Cerebellar cortex (tissue), 1 donor: ENCODE measurements around the gene RBP3.
"Not testable (repeated sequence)": the region's sequence is repeated elsewhere in the genome, so short reads cannot be mapped to it uniquely, and the experiment has no call there.

Experiments
- DNase-seq: peaks from one replicate; pipeline ENCODE4 v3.0.0-alpha.2; 2015; ENCODE audit warnings: low spot score

RBP3 gene

DNA sequence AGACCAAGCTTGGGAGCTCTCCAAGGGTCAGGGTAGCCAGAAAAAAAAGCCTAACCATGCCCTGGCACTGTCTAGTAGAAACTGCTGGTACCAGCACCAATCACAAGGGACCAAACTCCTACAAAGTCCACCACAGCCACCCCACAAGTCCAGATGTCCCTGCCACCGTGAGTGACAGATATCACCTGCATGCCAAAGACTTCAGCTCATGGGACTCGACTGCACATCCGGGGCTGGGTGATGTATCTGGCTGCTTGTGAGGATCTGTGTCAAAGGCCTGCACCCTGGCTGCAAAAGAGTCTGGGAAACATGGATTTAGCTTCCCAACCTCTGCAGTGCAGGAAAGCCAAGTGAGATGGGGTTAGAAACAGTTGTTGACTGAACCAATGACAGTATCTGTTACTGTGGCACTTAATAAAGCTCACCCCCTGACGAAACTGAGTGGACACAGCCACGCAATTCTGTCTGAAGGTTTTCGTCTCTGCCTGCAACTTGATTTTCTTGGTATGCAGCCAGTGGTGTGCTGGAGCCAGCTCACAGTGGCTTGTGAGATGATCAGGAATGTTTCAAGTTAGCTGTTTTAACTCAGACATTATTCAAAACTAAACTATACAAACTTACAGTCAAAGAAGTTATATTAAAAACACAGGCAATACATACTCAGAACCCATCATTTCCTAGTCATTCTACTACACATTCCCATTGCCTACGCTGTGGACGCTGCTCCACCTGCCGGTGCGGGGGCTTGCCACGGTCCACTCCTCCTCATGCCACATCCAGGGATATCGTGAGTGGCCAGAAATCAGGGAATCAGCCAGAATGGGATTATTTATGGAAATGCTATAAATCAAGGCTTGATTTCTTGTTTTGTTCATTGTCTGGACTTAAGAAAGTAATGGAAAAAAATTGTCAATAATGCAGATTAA is 26.7 kb downstream of the RBP3 start:
- no peak for DNase-seq

DNA sequence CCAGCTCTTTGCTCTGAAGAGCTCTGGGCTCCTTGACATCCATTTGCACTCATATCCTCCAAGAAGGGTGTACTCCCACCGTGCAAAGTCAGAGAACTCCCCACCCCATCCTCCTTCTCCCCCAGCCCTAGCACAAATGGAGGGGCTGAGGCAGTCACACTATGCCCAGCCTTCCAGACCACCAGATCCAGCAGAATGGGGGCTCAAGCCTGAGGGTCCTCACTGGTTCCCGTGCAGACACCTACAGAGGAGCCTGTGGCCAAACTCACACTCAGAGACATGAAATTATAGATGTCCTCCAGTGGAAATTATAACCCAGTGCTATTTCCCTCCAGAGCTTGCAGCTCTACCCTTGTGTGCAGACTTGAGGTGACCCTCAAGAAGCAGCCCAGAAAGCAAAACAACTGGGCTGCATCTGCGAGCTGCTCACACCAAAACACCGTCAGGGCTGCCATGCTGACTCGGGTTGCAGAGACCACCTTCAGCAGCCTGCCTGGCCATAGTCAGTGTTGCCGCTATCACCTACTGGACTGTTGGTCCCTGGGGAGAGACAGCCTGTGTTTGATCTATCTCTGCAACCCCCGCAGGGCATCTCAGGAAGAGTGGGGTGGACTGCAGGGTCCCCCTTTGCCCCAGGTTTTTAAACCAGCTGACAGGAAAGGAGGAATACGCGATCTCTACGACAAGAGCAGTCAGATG is 28.5 kb downstream of the RBP3 start:
- no peak for DNase-seq

DNA sequence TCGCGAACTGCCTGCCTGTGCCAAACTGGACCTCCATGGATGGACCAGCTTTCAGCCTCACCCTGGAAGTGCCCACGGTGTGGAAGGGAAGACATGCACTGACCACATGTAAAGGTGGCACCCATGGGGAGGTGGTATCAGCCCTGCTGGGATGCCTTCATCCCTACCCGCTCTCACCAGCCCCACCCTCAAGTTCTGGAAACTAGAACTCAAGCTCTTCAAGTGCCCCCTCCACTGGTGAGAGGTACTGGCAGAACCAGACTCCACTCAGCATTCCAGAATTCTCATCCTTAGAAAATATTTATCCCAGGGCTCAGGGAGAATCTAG is 30.0 kb downstream of the RBP3 start:
- DNase-seq, result no peak

DNA sequence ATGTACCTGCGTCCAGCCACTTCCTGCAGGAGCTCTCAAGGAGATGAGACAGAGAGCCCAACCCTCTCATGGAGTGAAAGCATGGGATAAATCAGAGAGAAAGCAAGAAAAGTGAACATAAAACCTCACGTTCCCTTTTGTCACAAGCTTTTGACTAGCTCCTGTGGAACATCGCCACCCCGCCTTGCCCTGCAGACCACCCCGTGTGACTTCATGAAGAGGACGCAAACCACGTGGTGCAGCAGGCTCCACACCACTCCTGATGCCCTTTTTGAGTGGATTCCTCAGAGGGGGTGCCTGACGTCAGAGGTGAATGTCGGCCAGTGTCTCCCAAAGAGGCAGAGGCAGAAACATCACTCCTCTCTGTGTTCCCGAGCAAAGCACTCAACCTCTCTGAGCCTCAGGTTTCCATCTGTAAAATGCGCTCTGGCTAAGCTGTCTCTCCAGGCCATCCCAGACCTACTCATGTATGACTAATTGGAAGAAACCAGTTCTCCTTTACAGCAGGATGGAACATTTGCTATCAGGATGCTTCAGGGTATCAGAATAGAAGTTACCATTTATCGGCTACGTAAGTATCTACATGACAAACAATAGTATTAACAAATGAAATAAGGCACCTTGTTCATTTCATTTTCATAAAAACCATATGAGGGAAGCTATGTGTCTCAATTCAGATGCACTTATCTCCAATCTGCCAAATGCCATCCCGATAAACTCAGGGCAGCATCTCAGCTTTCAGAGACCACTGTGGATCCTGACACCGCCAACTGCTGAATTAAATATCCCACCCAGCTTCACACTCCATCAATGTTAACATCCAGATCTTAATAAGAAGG is 30.7 kb downstream of the RBP3 start:
- no peak for DNase-seq

DNA sequence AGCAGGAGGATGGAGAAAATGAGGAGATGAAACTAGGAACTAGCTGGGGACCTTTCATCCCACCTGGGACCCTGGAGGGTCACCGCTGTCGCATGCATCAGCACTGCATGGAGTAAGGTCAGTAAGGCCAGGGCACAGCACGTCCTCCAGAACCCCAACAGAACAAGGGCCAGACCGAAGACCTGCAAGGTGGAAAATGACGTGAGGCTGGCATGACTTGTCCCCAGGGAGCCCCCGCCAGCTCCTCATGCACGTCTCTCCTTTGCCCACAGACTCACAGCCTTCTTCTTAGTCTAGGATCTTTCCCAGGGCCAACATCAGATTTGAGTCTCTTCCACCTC is 31.3 kb downstream of the RBP3 start:
- DNase-seq, result no peak

DNA sequence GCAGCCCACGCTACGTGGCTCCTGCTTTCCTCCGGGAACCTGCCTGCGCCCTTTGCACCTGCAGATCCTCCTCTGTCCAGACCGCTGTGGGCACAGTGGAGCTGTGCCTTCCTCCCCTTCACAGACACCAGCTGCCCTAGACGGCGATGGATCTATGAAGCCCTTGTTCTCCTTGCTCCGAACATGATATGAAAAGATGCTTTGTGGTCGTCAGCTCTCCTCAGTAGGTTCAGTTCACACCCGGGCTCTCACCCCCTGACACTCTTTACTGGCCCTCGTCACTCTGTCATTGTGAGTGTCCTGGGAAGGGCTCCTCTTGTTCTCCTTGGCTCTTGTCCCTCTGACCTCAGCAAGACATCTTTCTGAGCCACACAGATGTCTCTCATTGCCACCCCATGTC is 31.7 kb downstream of the RBP3 start:
- DNase-seq, result no peak

DNA sequence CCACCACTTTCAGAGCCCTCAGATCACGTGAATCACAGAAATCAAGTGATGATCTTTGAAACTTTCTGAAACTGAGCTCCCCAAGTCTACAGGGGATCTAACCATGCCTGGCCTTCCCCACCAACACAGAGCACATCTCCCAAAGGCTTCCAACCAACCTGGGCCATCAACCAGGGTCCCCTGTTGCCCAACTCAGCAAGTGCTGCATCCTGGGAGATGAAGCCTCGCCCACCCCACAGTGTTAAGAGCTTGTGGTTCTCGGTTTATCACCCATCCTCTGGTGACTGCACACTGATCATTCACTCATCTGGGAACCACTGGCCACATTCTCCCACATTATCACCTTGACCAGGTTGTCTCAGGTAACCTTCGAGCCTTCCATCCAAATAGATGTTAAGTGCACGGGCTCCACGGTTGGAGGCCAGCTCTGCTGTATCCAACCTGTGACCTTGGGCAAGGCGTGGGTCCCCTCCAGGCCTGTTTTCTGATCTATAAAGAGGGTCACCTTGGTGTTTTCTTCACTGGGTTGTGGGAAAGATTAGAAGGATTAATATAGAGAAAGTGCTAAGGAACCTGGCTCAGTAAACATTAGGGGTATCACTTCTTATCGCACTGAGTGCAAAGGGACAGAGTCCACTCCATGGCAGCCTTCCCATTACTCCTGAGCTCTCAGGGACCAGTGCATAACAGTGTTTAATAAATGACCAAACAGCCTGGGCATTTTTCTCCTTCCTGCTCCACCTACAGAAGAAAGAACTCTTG is 32.4 kb downstream of the RBP3 start:
- DNase-seq, result no peak

DNA sequence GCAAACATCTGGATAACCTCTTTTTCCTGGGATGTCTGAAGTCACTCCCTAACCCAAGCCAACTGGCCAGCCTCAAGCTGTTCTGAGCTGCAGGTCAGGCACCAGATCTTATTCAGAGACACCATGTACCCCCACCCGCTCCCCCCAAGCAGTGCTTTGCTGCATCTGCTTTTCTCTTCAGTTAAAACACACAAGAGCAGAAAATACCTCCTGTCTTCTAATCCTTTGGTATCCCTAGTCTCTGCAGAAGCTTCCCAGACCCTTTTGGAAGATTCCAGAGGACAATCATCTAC is 32.9 kb downstream of the RBP3 start:
- DNase-seq, result no peak

DNA sequence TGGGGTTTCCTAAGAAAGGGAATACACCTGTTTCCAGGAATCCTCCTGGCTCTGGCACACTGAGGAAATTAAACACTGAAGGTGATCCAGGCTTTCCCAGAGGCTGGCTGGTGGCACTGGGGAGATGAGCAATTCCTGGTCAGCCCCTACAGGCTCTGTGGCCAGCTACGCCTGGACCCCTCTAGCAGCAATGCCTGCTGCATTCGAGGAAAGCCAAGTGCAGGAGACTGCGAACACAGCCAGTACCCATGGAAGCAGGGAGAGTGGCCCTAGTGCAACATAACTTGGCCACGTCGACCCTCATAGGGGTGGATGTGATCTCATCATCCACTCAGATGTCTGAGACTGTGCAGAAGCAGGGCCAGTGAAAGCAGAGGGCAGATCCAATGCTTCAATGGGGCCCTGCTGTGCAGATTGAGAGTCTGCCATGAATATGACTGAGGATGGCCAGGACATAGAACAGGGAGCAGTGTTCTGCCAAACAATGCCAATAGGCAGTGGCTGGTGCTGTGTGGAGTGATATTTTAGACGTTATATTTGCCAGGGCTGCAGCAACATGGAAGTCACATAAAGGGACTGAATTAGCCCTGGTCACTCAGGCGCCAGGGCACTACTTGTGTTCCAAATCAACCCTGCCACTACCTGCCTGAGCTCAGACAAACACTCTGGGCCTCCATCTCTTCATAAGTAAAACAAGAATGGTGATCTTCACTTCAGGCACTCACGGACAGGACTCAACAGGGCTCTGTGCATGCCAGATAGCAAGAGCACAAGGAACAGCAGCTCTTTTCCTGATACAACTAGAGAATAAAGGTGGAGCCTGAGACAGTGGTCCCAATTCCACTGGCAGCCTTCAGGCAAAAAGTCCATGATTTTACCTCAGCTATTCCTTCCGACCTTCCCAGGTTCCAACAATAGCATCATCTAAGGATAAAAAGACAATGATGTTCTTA is 33.5 kb downstream of the RBP3 start:
- DNase-seq, result peak; percentile 81

DNA sequence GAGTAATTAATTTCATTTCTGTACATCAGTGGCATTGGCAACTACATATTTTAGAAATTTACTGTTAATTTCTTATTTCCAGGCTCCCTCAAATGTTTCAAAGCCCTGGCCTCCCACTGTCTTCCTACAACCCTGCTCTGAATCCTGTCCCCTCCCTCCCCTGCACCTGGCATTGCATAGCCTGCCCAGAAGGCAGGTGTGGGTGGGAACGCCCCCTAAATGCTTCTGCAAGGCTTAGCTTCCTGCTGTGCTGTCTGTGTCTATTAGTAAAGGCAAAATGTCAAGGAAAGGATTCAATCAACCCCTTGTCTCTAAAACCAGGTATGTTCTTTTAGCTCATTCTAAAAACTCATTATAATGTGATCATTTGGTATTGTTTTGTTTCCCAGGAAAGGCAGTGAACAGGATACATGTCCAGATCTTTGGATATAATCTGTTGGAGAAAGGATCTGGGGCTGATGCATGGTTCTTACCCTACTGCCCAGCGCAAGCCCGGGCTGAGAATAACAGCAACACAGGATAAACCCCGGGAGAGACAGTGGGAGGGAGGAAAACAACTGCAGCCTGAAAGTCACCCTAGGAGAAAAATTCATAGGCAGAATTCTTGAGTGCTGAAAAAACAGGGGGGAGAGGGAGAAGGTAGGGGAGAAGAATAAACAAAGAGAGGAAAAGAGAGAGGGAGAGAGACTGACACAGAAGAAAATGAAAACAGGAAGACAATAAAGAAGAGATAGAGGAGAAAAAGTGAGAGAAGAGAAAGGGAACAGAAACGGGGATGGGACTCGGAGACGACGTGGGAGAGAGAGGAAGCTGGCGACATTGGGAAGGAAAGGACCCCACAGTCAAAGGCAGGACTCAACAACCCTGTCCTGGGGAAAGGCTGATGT is 35.3 kb downstream of the RBP3 start:
- peak; percentile 43 for DNase-seq

DNA sequence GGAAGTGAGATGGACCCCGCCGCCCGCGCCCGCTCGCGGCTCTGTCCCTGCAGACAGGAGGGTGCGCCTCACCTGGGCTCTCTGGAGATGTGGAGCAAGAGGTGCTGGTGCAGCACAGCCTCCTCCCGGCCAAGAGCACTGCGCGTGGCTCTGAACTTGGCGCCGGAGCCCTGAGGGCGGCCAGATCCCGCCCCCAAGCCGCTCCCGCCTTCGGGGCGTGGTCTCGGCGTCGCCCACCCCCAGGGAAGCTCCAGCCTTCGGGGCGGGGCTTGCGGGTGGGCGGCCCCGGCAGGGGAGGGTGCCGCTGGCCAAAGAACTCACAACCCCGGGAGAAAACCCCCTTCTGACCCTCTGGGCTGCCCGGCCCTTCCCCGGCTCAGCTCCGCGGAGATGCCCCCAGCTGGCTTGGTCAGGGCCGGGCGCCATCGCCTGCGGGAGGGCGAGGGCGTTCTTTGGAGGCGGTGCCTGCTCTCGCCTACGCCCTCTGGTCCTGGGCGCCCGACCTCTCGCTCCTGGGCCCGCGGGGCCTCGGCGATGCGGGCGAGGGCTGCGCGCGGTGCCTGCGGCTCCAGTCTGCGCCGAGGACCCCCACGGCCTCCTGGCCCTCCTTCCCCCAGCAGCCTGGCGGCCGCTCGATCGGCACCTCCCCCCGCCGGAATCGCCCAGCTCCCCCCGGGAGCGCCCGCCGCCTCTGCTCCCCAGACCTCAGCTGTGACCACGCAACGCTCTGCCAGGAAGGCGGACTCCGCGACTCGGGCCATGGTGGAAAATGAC is 36.2 kb downstream of the RBP3 start, which contains the start of gene ZNF488:
ZNF488 (minus strand) TSS at position 146 of the 774 bp plus-strand sequence. CDS start 15,464 bp downstream, outside the sequence.
- peak; percentile 89 for DNase-seq

DNA sequence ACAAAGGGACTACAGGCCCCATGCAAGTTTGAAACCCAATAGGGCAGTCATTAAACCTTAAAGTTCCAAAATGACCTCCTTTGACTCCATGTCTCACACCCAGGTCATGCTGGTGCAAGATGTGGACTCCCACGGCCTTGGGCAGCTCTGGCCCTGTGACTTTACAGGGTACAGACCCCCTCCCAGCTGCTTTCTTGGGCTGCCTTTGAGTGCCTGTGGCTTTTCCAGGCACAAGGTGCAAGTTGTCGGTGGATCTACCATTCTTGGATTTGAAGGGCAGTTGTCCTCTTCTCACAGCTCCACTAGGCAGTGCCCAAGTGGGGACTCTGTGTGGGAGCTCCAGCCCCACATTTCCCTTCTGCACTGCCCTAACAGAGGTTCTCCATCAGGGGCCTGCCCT is 37.9 kb downstream of the RBP3 start:
- not testable (repeated sequence) for DNase-seq

DNA sequence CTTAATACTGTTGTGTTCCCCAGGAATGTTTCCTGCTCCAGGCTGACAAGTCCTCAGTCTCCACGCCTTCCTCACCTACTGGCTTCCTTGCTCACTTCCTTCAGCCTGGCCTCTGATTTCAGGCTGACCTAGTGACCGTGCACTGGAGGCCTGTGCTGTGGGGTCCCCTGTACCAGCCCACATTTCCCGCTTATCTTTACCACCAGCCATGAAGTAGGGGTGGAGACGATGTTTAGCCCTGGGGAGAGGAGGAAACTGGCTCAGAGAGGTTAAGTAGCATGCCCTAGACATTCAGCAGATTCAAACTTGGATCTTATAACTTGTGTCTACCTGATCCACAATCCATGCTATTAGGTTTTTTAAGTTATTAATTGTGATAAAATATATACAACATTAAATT is 40.7 kb downstream of the RBP3 start:
- DNase-seq, result no peak

DNA sequence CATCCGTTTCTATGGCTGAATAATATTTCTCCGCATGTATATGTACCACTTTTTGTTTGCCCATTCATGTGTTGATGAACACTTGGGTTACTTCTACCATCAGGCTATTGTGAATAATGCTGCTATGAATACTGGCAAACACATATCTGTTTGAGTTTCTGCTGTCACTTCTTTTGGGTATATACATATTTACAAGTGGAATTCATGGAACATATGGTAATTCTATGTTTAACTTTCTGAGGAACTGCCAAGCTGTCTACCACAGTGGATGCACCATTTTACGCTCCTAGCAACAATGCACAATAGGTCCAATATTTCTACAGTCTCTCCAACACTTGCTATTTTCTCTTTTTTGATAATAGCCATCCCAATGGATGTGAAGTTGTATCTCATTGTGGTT is 41.5 kb downstream of the RBP3 start:
- DNase-seq, result no peak

DNA sequence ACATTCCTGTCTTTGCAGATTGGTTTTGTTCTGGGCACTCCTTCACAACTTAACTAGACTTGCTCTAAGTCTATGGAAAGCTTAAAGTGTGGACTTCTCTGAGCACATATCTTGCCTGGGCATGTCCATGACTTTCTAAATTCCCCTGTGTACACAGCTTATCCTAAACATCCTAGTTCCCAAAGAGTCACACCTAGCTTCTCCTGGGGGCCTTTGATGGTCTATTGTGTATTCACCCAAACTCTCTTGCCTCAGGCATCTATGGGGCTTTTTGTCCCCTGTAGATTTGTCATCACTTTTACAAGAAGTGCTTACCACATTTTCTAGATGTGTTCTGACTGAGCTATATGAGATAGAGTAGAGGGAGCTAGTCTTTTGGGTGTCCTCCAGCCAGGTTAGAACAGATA is 48.2 kb downstream of the RBP3 start:
- DNase-seq, result no peak

DNA sequence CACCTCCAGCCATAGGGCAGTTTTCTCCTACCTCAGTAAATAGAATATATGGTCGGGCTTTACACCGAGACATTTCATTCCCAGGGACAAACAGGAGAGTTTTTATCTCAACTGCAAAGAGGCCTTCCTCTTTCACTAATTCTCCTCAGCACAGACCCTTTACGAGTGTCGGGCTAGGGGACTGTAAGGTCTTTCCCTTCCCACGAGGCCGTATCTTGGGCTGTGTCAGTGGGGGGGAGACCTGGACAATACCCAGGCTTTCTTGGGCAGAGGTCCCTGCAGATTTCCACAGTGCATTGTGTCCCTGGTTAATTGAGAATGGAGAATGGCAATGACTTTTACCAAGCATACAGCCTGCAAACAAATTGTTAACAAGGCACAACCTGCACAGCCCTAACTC is 49.1 kb downstream of the RBP3 start:
- DNase-seq, result no peak

DNA sequence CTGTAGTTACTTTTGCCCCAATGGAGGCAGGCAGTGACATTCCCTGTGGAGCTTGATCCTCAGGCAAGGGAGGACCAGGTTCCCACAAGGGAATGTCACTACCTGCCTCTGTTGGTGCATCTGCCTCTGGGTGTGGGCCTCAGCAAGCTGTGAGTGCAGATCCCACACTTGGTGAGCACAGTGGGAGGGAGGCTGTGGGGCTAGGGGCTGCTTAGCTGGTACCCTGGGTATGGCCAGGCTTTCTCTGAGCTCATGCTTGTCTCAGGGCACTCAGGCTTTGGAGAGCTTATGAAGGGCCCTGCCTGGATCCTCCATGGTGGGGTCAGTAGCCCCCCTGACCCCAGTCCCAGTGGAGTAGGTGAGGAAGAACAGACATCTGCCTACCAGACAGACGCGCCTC is 52.1 kb downstream of the RBP3 start:
- no peak for DNase-seq

DNA sequence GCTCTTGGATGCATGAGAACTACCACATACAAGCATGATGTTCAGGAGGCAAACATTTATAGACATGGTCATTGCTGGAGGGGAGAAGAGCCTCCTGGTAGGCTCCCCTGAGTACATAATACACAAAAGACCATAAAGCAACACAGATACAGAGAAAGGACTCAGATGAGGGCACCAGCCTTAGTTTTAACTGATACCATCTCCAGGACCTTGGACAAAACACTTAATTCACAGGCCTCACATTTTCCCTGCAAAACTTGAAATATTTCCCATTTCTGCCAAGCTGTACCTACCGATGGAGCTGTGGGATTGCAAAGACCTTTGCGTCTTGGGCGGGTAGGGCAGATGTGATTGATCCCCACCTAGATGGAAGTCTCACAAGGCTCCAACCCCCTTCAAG is 52.6 kb downstream of the RBP3 start:
- no peak for DNase-seq

DNA sequence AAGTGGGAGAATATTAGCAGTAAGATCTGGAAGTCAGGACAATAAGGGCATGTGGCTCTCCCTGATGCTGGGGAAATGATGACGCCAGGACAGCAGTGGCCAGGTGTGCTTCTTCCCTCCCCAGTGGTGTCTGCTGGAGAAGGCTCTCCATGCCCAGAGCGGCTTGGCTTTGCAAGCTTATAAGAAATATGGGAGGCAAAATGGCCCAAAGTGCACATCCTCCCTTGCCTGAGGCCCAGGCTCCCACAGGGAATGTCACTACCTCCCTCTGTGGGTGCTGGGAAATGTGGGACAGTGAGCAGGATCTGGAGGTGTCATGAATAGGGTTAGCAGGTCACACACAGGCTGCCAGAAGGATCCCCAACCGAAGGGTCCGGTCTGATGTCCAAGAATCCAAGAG is 53.0 kb downstream of the RBP3 start:
- DNase-seq, result no peak
